DMS114 treated with DMSO at 0.1 percent for 48 hours (cell line): ENCODE results near the gene MC2R.

ENCODE experiments used
- DNase-seq: peaks from one replicate; lab custom pipeline; 2025; ENCODE audit not compliant: unreplicated experiment; lab: John Stamatoyannopoulos, UW

Gene MC2R

GRCh38 chr18:13915391-13915790 lies at the start of gene MC2R:
MC2R (minus strand) TSS chr18:13915536; CDS start chr18:13885518, 30,018 bp downstream.
- DNase-seq = no peak

- DNase-seq = no peak
Measured at GRCh38 chr18:13945811-13946210, 30.5 kb upstream of the MC2R start.

GRCh38 chr18:13943338-13943737 lies 28.0 kb upstream of the MC2R start:
- DNase-seq = no peak

GRCh38 chr18:13940326-13940725 lies 25.0 kb upstream of the MC2R start:
- no peak for DNase-seq

GRCh38 chr18:13934676-13935075 lies 19.3 kb upstream of the MC2R start:
- no peak for DNase-seq

GRCh38 chr18:13934058-13934457 lies 18.7 kb upstream of the MC2R start:
- no peak for DNase-seq

- no peak for DNase-seq
Measured at GRCh38 chr18:13932285-13933025, 17.1 kb upstream of the MC2R start.

- no peak for DNase-seq
Measured at GRCh38 chr18:13930964-13931363, 15.6 kb upstream of the MC2R start.

GRCh38 chr18:13923221-13923620 lies 7.9 kb upstream of the MC2R start:
- no peak for DNase-seq

GRCh38 chr18:13918898-13919297 lies 3.6 kb upstream of the MC2R start:
- DNase-seq = no peak

- no peak for DNase-seq
Measured at GRCh38 chr18:13917401-13917800, 2.1 kb upstream of the MC2R start.

- DNase-seq = no peak
Measured at GRCh38 chr18:13916559-13916958, 1.2 kb upstream of the MC2R start.

- DNase-seq = no peak
Measured at GRCh38 chr18:13915995-13916431, 677 bp upstream of the MC2R start.

GRCh38 chr18:13914756-13915155 lies 580 bp downstream of the MC2R start:
- no peak for DNase-seq

GRCh38 chr18:13914170-13914569 lies 1.2 kb downstream of the MC2R start:
- DNase-seq = no peak

- DNase-seq = no peak
Measured at GRCh38 chr18:13913205-13913604, 2.1 kb downstream of the MC2R start.

- DNase-seq = no peak
Measured at GRCh38 chr18:13912601-13913000, 2.7 kb downstream of the MC2R start.

GRCh38 chr18:13910986-13911385 lies 4.3 kb downstream of the MC2R start:
- DNase-seq = no peak

- DNase-seq = no peak
Measured at GRCh38 chr18:13910501-13910900, 4.8 kb downstream of the MC2R start.

- no peak for DNase-seq
Measured at GRCh38 chr18:13909141-13909940, 6.0 kb downstream of the MC2R start.

GRCh38 chr18:13900633-13901032 lies 14.7 kb downstream of the MC2R start:
- no peak for DNase-seq

GRCh38 chr18:13895505-13896033 lies 19.8 kb downstream of the MC2R start:
- no peak for DNase-seq
